Activated T-cell treated with anti-CD3 and anti-CD28 coated beads, Interleukin-2, amount 50 U/mL, for 72 hours (primary cell): ENCODE data around the gene BRCA1. TPM values are rescaled to one million over a fixed set of nuclear protein-coding genes. Genes with fewer than 3 reads are reported as not detected.
"Not testable (repeated sequence)": the region's sequence is repeated elsewhere in the genome, so short reads cannot be mapped to it uniquely, and the experiment has no call there.

Experiments used
- ATAC-seq, 2 donors: fragments of 150-1000 bp; cut with Tn5 transposase; replicated peaks in 1 of 2; 2 replicates each; pipeline ENCODE4 v1.10.0; 2021; ENCODE audit warnings: moderate library complexity in 2 of 2, mild to moderate bottlenecking in 1 of 2
- DNase-seq, 2 donors: peaks; one replicate each; pipeline ENCODE4 v3.0.0; 2021 to 2022; ENCODE audit warnings: mixed read lengths in 1 of 2
- H3K27ac Mint-ChIP-seq: one replicate; pipeline ENCODE4 v1.8.0; 2022; ENCODE audit warnings: mild to moderate bottlenecking, moderate library complexity, mixed read lengths
- H3K27me3 Mint-ChIP-seq: one replicate; pipeline ENCODE4 v1.8.0; 2022; ENCODE audit warnings: low read depth, mixed read lengths
- H3K36me3 Mint-ChIP-seq, 2 donors: one replicate each; pipeline ENCODE4 v1.8.0; 2022; ENCODE audit warnings: mixed read lengths in 2 of 2, mild to moderate bottlenecking in 1 of 2; ENCODE audit not compliant: insufficient read depth in 2 of 2
- H3K4me1 Mint-ChIP-seq: one replicate; pipeline ENCODE4 v1.8.0; 2022; ENCODE audit warnings: low read depth, mixed read lengths
- H3K4me3 Mint-ChIP-seq, 2 donors: one replicate each; pipeline ENCODE4 v1.8.0; 2022; ENCODE audit warnings: mild to moderate bottlenecking in 2 of 2, mixed read lengths in 2 of 2, moderate library complexity in 2 of 2
- H3K9me3 Mint-ChIP-seq, 2 donors: one replicate each; pipeline ENCODE4 v1.8.0; 2022; ENCODE audit warnings: mixed read lengths in 2 of 2
- total RNA-seq, 2 donors: library from RNA; stranded (reverse); gene quantifications; one replicate each; pipeline ENCODE4 v1.2.3, GENCODE V29; 2022

The BRCA1 gene
- total RNA-seq, 2 donors from 2014 or later = 111 to 137 TPM

GRCh38 chr17:43125967-43126910 is 1.1 kb upstream of the BRCA1 start:
- Mint-ChIP-seq H3K4me3 (peak overlapping the region; percentile 96 to 99), H3K27me3 (no peaks in the 10 kb centered on the region), H3K4me1 (peaks cover 48% of the 10 kb centered on the region), H3K9me3 (peaks cover 0 to 2% of the 10 kb centered on the region in 2 donors), H3K36me3 (peaks cover 19 to 47% of the 10 kb centered on the region in 2 donors), H3K27ac (peak overlapping the region; percentile 99)
- ATAC-seq (no peak), DNase-seq (peak in 1 of 2 donors; percentile 14)

GRCh38 chr17:43118679-43119615 is 6.2 kb downstream of the BRCA1 start:
- no peak for DNase-seq
- ATAC-seq = no peak
- peaks cover 5% of the 10 kb centered on the region for H3K4me1 Mint-ChIP-seq
- no peaks in the 10 kb centered on the region for H3K27me3 Mint-ChIP-seq
- H3K27ac Mint-ChIP-seq = no peak overlapping the region
- H3K9me3 Mint-ChIP-seq = no peaks in the 10 kb centered on the region
- H3K36me3 Mint-ChIP-seq = peaks cover 3 to 29% of the 10 kb centered on the region in 2 donors
- H3K4me3 Mint-ChIP-seq = no peak overlapping the region

GRCh38 chr17:43114151-43114552 is 11.0 kb downstream of the BRCA1 start:
- no peaks in the 10 kb centered on the region for H3K4me1 Mint-ChIP-seq
- no peaks in the 10 kb centered on the region for H3K27me3 Mint-ChIP-seq
- no peaks in the 10 kb centered on the region for H3K9me3 Mint-ChIP-seq
- no peak overlapping the region for H3K27ac Mint-ChIP-seq
- peaks cover 4 to 29% of the 10 kb centered on the region in 2 donors for H3K36me3 Mint-ChIP-seq
- no peak for ATAC-seq
- DNase-seq = no peak
- no peak overlapping the region for H3K4me3 Mint-ChIP-seq

- H3K27ac Mint-ChIP-seq = no peak overlapping the region
- no peaks in the 10 kb centered on the region for H3K27me3 Mint-ChIP-seq
- H3K36me3 Mint-ChIP-seq = peaks cover 12 to 46% of the 10 kb centered on the region in 2 donors
- H3K9me3 Mint-ChIP-seq = no peaks in the 10 kb centered on the region
- H3K4me3 Mint-ChIP-seq = no peak overlapping the region
- ATAC-seq (no peak), DNase-seq (no peak)
- no peaks in the 10 kb centered on the region for H3K4me1 Mint-ChIP-seq
Observed at GRCh38 chr17:43106552-43106951, 18.6 kb downstream of the BRCA1 start.

- H3K4me3 Mint-ChIP-seq = no peak overlapping the region
- no peak for DNase-seq
- H3K4me1 Mint-ChIP-seq = no peaks in the 10 kb centered on the region
- no peaks in the 10 kb centered on the region for H3K27me3 Mint-ChIP-seq
- no peak for ATAC-seq
- no peak overlapping the region for H3K27ac Mint-ChIP-seq
- no peaks in the 10 kb centered on the region for H3K9me3 Mint-ChIP-seq
- H3K36me3 Mint-ChIP-seq = peaks cover 12 to 47% of the 10 kb centered on the region in 2 donors
Observed at GRCh38 chr17:43105146-43105545, 20.0 kb downstream of the BRCA1 start.

- no peak for DNase-seq
- H3K36me3 Mint-ChIP-seq = peaks cover 12 to 52% of the 10 kb centered on the region in 2 donors
- no peaks in the 10 kb centered on the region for H3K27me3 Mint-ChIP-seq
- no peak overlapping the region for H3K4me3 Mint-ChIP-seq
- H3K4me1 Mint-ChIP-seq = no peaks in the 10 kb centered on the region
- no peaks in the 10 kb centered on the region for H3K9me3 Mint-ChIP-seq
- H3K27ac Mint-ChIP-seq = no peak overlapping the region
- no peak for ATAC-seq
Observed at GRCh38 chr17:43104665-43105064, 20.5 kb downstream of the BRCA1 start.

GRCh38 chr17:43095364-43095763 is 29.8 kb downstream of the BRCA1 start:
- H3K4me1 Mint-ChIP-seq, H3K27me3 Mint-ChIP-seq, DNase-seq, ATAC-seq, H3K4me3 Mint-ChIP-seq, H3K9me3 Mint-ChIP-seq, H3K27ac Mint-ChIP-seq: not testable (repeated sequence)
- H3K36me3 Mint-ChIP-seq = peaks cover 12 to 58% of the 10 kb centered on the region in 2 donors

- no peak overlapping the region for H3K27ac Mint-ChIP-seq
- H3K4me3 Mint-ChIP-seq = no peak overlapping the region
- H3K9me3 Mint-ChIP-seq = no peaks in the 10 kb centered on the region
- H3K4me1 Mint-ChIP-seq = no peaks in the 10 kb centered on the region
- no peak for DNase-seq
- peaks cover 12 to 54% of the 10 kb centered on the region in 2 donors for H3K36me3 Mint-ChIP-seq
- H3K27me3 Mint-ChIP-seq = no peaks in the 10 kb centered on the region
- ATAC-seq = no peak
Observed at GRCh38 chr17:43094129-43094835, 30.9 kb downstream of the BRCA1 start.

- Mint-ChIP-seq H3K36me3 (peaks cover 12 to 59% of the 10 kb centered on the region in 2 donors), H3K4me3 (no peak overlapping the region), H3K4me1 (no peaks in the 10 kb centered on the region), H3K27ac (no peak overlapping the region), H3K27me3 (no peaks in the 10 kb centered on the region), H3K9me3 (no peaks in the 10 kb centered on the region)
- ATAC-seq (no peak), DNase-seq (no peak)
Observed at GRCh38 chr17:43092901-43093300, 32.3 kb downstream of the BRCA1 start.

GRCh38 chr17:43090022-43090421 is 35.1 kb downstream of the BRCA1 start:
- no peaks in the 10 kb centered on the region for H3K9me3 Mint-ChIP-seq
- no peaks in the 10 kb centered on the region for H3K4me1 Mint-ChIP-seq
- DNase-seq (no peak), ATAC-seq (no peak)
- H3K27ac Mint-ChIP-seq = no peak overlapping the region
- no peak overlapping the region for H3K4me3 Mint-ChIP-seq
- H3K36me3 Mint-ChIP-seq = peaks cover 15 to 48% of the 10 kb centered on the region in 2 donors
- H3K27me3 Mint-ChIP-seq = no peaks in the 10 kb centered on the region

- Mint-ChIP-seq H3K27ac (no peak overlapping the region), H3K9me3 (no peaks in the 10 kb centered on the region), H3K4me1 (no peaks in the 10 kb centered on the region), H3K36me3 (peaks cover 8 to 33% of the 10 kb centered on the region in 2 donors), H3K4me3 (no peak overlapping the region), H3K27me3 (no peaks in the 10 kb centered on the region)
- no peak for ATAC-seq
- DNase-seq = no peak
Observed at GRCh38 chr17:43085474-43085873, 39.7 kb downstream of the BRCA1 start.

GRCh38 chr17:43079641-43080302 is 45.4 kb downstream of the BRCA1 start:
- H3K4me3 Mint-ChIP-seq = no peak overlapping the region
- ATAC-seq (no peak), DNase-seq (no peak)
- no peak overlapping the region for H3K27ac Mint-ChIP-seq
- no peaks in the 10 kb centered on the region for H3K27me3 Mint-ChIP-seq
- peaks cover 6 to 32% of the 10 kb centered on the region in 2 donors for H3K36me3 Mint-ChIP-seq
- H3K4me1 Mint-ChIP-seq = no peaks in the 10 kb centered on the region
- H3K9me3 Mint-ChIP-seq = no peaks in the 10 kb centered on the region
